Lower leg skin (tissue), 4 donors: ENCODE results near the gene GPC6. TPM values are rescaled to one million over a fixed set of nuclear protein-coding genes. Genes with fewer than 3 reads are reported as not detected.

Experiments
- DNase-seq, 2 donors: peaks; one replicate each; pipeline ENCODE4 v3.0.0-alpha.2; 2019; ENCODE audit warnings: low spot score in 2 of 2
- H3K4me3 ChIP-seq: fragments of 200-600 bp; sonication (generic); 2 replicates; pipeline ENCODE4 v1.5.1; 2017; ENCODE audit warnings: mild to moderate bottlenecking, low read depth; ENCODE audit not compliant: poor library complexity, severe bottlenecking
- POLR2A ChIP-seq, 2 donors: fragments of 450-650 bp; IDR thresholded peaks; one replicate each; pipeline ENCODE4 v1.6.1; 2016 to 2017; ENCODE audit warnings: antibody characterized with exemption in 2 of 2, mild to moderate bottlenecking in 1 of 2, moderate library complexity in 1 of 2
- WGBS, 2 donors: methylation state at CpG; one replicate each; pipeline ENCODE4 v1.1.5; 2018; 5-methylcytosine and 5-hydroxymethylcytosine counted together
- intact Hi-C: fragments of 100-400 bp; cut with DNase I; formaldehyde crosslinking; loops from one replicate; pipeline ENCODE4 v1.15.0; 2023; ENCODE audit warnings: low total_unique reads
- total RNA-seq, 4 donors: library from RNA; depleted of rRNA; stranded (reverse); fragments of >200 nt; gene quantifications; one replicate each; pipeline ENCODE4 v1.1.0, GENCODE V29; 2016
- TF ChIP-seq, protein P1 (sequence below), 3 donors: fragments of 450-650 bp; IDR thresholded peaks; one replicate each; pipeline ENCODE4 v1.5.1; 2016; ENCODE audit warnings: antibody characterized with exemption in 3 of 3, mild to moderate bottlenecking in 3 of 3, moderate library complexity in 2 of 3

Gene GPC6
- total RNA-seq, 4 donors from 2014 or later: 1.4 to 5.2 (median 2.5) TPM

DNA sequence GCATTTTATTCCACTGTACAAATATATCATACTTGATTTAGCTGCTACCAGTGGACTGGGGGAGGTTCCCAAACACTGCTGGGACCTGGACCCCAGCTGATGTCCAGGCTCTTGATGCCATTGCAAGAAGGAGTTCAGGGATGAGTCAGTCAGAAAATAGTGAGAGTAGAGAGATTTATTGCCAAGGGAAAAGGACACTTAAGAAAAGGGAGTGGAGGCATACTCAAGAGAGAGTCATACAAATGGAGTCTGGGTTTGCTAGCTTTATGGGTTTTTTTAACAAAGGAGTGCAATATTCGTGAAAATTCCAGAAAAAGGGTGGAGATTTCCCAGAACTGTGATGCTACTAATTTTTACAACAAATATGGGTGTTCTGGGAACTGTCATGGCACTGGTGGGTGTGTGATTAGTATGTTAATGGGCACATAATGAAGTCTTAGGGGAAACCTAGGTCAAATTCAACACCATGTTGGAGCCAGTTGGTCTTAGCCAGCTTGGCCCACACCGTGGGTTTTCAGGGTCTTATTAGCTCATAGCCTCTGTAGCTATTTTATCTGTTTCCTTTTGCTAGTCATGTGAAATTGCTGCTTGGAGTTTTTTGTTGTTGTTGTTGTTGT lies 36.2 kb downstream of the GPC6 start:
- intact Hi-C loops: no loop called here
- no peak for TF ChIP-seq POLR2A (IDR thresholded peaks at IDR 0.05)
- TF ChIP-seq, protein P1, sequence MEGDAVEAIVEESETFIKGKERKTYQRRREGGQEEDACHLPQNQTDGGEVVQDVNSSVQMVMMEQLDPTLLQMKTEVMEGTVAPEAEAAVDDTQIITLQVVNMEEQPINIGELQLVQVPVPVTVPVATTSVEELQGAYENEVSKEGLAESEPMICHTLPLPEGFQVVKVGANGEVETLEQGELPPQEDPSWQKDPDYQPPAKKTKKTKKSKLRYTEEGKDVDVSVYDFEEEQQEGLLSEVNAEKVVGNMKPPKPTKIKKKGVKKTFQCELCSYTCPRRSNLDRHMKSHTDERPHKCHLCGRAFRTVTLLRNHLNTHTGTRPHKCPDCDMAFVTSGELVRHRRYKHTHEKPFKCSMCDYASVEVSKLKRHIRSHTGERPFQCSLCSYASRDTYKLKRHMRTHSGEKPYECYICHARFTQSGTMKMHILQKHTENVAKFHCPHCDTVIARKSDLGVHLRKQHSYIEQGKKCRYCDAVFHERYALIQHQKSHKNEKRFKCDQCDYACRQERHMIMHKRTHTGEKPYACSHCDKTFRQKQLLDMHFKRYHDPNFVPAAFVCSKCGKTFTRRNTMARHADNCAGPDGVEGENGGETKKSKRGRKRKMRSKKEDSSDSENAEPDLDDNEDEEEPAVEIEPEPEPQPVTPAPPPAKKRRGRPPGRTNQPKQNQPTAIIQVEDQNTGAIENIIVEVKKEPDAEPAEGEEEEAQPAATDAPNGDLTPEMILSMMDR (IDR thresholded peaks at IDR 0.05): no peak
- 29 to 72% methylated on average over 2 of the region's 2 CpGs for WGBS, 2 donors
- H3K4me3 ChIP-seq: no peak overlapping the region
- no peak for DNase-seq

DNA sequence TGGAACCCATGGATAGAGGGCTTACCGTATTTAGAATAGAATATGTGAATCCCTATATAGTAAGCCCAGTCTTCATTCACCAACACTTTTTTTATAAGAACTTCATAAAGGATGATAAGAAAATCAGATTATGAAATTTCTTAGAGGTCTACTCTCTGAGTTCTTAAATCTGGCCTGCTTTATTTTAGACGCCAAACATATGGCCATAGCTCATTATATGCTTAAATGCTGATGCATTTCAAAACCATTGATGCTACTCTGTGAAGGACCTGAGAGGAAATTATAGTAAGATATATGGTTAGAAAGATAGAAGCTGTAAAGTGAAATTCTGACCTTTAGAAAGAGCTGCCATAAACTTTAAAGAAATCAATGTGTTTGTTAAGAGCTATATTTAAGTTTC lies 38.3 kb downstream of the GPC6 start:
- 94% methylated on average over 2 of the region's 2 CpGs for WGBS, 2 donors
- no peak overlapping the region for H3K4me3 ChIP-seq
- TF ChIP-seq POLR2A (IDR thresholded peaks at IDR 0.05): no peak
- TF ChIP-seq, protein P1 (IDR thresholded peaks at IDR 0.05): no peak
- intact Hi-C loops: no loop called here
- no peak for DNase-seq

DNA sequence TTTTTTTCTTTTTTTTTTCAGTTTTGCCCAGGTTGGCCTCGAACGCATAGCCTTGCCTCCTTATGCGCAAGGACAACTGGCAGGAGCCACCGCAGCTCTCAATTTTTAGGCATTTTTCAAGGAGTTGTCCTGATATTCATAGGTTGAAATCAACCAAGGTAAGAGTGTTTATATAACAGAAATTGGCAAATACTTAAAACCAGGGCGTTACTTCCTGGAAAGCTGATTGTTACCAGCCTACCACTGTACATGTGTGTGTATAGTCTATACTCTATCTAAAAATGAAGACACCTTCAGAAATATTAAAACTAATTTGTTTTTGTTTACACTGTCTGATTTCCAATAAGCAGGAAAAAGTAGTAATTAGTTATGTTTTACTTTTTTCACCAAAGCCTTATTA lies 39.2 kb downstream of the GPC6 start:
- no peak for DNase-seq
- intact Hi-C loops: no loop called here
- H3K4me3 ChIP-seq: no peak overlapping the region
- 73 to 88% methylated on average over 5 of the region's 5 CpGs for WGBS, 2 donors
- no peak for TF ChIP-seq POLR2A (IDR thresholded peaks at IDR 0.05)
- TF ChIP-seq, protein P1 (IDR thresholded peaks at IDR 0.05): no peak

DNA sequence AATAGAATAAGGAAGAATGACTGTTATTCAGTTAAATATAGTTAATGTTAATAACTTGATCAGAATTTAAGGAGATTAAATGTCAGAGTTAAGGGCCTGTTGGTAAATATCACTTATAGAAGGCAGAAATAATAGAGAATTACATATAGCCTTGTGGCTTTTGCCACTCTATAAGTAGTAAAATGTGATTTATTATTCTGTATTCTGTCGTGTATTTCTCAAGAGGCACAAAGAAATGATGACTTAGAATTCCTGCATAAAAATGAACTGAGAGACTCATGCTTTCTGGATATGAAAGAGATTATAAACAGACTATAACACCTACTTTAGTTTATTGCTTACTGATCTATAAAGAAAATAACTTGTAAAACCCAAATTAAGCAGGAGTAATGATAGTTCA lies 40.1 kb downstream of the GPC6 start:
- DNase-seq: no peak
- intact Hi-C loops: no loop called here
- no peak overlapping the region for H3K4me3 ChIP-seq
- WGBS, 2 donors: 47 to 66% methylated on average over 1 of the region's 1 CpG
- no peak for TF ChIP-seq POLR2A (IDR thresholded peaks at IDR 0.05)
- TF ChIP-seq, protein P1 (IDR thresholded peaks at IDR 0.05): no peak

DNA sequence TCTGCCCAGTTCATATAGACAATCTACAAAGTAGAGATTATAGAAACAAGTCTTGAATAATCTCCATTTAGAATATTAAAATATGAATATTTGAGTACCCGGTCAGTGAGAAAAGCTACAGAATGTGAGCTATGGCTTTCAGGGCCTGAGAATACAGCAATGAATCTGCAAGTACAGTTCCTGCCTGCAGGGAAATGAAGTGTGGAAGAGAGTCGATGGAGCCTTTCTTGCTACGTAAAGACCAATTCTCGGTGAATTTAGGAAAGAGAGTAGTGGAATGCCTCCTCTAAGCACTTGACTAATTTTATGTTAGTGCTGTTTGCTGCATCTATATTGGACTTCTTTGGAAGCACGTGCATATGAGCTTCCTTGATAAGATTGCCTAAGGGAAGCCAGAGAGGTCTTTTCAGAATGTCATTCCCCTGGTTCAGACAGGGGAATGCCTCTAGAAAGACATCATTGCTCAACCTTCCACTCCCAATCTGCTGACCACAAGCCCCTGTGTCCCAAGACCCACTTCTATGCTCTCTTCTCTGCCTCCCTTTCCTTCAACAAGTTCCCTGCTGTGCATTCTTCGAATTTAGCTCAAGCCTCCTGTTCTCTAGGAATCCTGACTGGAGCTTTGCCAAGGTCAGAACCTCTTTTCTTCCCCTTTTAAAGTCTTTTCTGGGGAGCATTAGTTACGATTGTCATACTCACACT lies 41.9 kb downstream of the GPC6 start:
- DNase-seq: no peak
- TF ChIP-seq, protein P1 (IDR thresholded peaks at IDR 0.05): no peak
- TF ChIP-seq POLR2A (IDR thresholded peaks at IDR 0.05): no peak
- no peak overlapping the region for H3K4me3 ChIP-seq
- 82 to 86% methylated on average over 7 of the region's 7 CpGs for WGBS, 2 donors
- intact Hi-C loops: no loop called here
